Measurements from ENCODE around the gene FITM1.

FITM1 gene

DNA sequence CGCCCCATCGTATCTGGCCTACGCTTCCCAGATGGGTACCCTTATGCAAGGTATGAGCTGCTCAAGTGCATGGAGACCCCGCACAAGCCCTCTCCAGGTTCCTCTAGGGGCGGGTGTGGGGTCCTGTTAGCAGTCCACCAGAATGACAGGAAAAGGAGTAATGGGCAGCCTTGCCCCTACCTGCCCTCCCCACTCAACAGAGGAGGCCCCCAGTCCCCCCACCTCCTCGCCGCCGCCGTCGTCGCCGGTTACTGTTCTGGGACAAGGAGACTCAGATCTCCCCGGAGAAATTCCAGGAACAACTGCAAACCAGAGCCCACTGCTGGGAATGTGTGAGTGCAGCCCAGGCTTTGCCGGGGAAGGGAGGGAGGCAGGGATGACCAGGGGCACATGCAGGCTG is 47.4 kb downstream of the FITM1 start:
- H3K4me2 ChIP-seq (ENCODE audit: low read length): no peak overlapping the region
- no peak overlapping the region for H3K23ac ChIP-seq (ENCODE audit: low read length)
- no peaks in the 10 kb centered on the region for H3K4me1 ChIP-seq (ENCODE audit: control insufficient read depth, low read depth, low read length)
- no peak overlapping the region for H3K56ac ChIP-seq (ENCODE audit: low read length)
- no peak overlapping the region for H2BK5ac ChIP-seq (ENCODE audit: low read length)
- no CpG with 5 or more reads among the region's 14 CpGs for whole genome bisulfite sequencing (ENCODE audit: extremely low coverage, insufficient coverage, low lambda C conversion rate)
- no peak overlapping the region for H3K18ac ChIP-seq (ENCODE audit: low read length)
- no peak for DNase-seq
- H3K36me3 ChIP-seq (ENCODE audit: control insufficient read depth, insufficient read depth, low read length): peaks cover 11% of the 10 kb centered on the region
- no peak overlapping the region for H3K4me3 ChIP-seq (ENCODE audit: low read length)
- H2AK5ac ChIP-seq (ENCODE audit: low read length): no peak overlapping the region
- no peak overlapping the region for H3K27ac ChIP-seq (ENCODE audit: low read depth, low read length)
- no peak overlapping the region for H3K9ac ChIP-seq (ENCODE audit: low read length)
- H4K8ac ChIP-seq (ENCODE audit: low read depth, low read length): no peak overlapping the region
- no peaks in the 10 kb centered on the region for H3K27me3 ChIP-seq (ENCODE audit: insufficient read depth, low read length, poor library complexity)
- H2BK120ac ChIP-seq (ENCODE audit: low read depth, low read length): no peak overlapping the region
- no peaks in the 10 kb centered on the region for H3K79me2 ChIP-seq (ENCODE audit: control insufficient read depth, insufficient read depth, low read length)
- no peak overlapping the region for H2BK15ac ChIP-seq (replicated peaks; ENCODE audit: low read depth)
- no peak overlapping the region for H4K5ac ChIP-seq (ENCODE audit: low read length)
- H3K79me1 ChIP-seq (ENCODE audit: low read length): no peaks in the 10 kb centered on the region
- no peak overlapping the region for H3K4ac ChIP-seq (ENCODE audit: low read depth, low read length)

DNA sequence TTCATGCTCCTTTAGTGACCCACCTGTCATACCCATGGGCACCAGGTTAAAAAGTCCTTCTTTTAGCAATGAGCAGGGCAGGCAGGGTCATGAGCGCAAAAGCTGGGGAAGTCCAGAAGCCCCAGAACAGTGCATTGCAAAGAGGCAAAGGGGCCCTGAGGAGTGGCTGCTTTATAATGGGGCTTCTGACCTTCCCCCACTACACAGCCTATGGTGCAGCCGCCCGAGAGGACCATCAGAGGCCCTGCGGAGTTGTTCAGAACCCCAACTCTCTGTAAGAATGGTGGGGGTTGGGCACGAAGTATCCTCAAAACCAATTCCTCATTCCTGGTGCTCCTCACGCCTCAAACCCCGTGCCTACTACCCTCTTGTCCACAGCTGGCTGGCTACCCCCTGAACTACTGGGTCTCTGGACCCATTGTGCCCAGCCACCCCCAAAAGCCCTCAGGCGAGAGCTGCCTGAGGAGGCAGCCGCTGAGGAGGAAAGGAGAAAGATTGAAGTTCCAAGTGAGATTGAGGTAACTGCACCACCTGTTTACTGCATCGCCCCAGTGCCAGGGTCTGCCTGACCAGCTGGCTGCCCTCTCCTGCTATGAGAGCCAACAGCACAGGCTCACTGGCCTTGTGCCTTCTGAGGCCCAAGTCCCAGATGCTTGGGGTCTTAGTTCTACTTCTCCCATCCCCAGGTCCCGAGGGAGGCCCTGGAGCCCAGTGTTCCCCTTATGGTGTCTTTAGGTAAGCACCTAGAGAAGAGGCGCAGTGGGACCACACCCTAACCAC is 48.1 kb downstream of the FITM1 start:
- Histone ChIP-seq H3K27ac (ENCODE audit: low read depth, low read length) (no peak overlapping the region), H3K4me3 (ENCODE audit: low read length) (no peak overlapping the region), H3K18ac (ENCODE audit: low read length) (no peak overlapping the region), H4K5ac (ENCODE audit: low read length) (no peak overlapping the region), H3K23ac (ENCODE audit: low read length) (no peak overlapping the region), H2BK15ac (replicated peaks; ENCODE audit: low read depth) (no peak overlapping the region), H3K56ac (ENCODE audit: low read length) (no peak overlapping the region), H3K4me2 (ENCODE audit: low read length) (no peak overlapping the region), H3K27me3 (ENCODE audit: insufficient read depth, low read length, poor library complexity) (no peaks in the 10 kb centered on the region), H3K36me3 (ENCODE audit: control insufficient read depth, insufficient read depth, low read length) (peaks cover 12% of the 10 kb centered on the region), H2BK5ac (ENCODE audit: low read length) (no peak overlapping the region), H2BK120ac (ENCODE audit: low read depth, low read length) (no peak overlapping the region), H2AK5ac (ENCODE audit: low read length) (no peak overlapping the region), H3K4ac (ENCODE audit: low read depth, low read length) (no peak overlapping the region), H4K8ac (ENCODE audit: low read depth, low read length) (no peak overlapping the region), H3K4me1 (ENCODE audit: control insufficient read depth, low read depth, low read length) (no peaks in the 10 kb centered on the region), H3K79me1 (ENCODE audit: low read length) (no peaks in the 10 kb centered on the region), H3K79me2 (ENCODE audit: control insufficient read depth, insufficient read depth, low read length) (no peaks in the 10 kb centered on the region), H3K9ac (ENCODE audit: low read length) (no peak overlapping the region)
- DNase-seq: no peak
- no CpG with 5 or more reads among the region's 12 CpGs for WGBS (ENCODE audit: extremely low coverage, insufficient coverage, low lambda C conversion rate)

DNA sequence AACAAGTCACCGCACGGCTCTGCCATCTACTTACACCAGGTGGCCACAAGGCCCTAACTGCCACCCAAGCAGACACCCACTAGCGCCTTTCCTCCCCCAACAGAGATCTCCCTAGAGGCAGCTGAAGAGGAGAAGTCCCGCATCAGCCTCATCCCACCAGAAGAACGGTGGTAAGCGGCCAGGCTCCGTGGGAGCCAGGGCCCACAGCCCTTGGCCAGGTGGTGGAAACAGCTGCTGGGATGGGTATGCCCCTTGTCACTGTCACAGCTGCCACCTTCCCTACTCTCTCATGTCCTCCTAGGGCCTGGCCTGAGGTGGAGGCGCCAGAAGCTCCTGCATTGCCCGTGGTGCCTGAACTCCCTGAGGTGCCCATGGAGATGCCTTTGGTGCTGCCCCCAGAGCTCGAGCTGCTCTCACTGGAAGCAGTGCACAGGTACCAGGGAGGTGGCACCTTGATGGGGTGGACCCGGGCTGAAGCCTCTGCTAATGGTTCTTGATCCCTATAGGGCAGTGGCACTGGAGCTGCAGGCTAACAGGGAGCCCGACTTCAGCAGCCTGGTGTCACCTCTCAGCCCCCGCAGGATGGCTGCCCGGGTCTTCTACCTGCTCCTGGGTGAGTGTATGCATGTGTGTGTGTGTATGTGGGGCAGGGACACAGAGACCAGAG is 49.0 kb downstream of the FITM1 start:
- Histone ChIP-seq H2BK15ac (replicated peaks; ENCODE audit: low read depth) (no peak overlapping the region), H3K27ac (ENCODE audit: low read depth, low read length) (no peak overlapping the region), H2BK5ac (ENCODE audit: low read length) (no peak overlapping the region), H3K9ac (ENCODE audit: low read length) (no peak overlapping the region), H3K79me1 (ENCODE audit: low read length) (no peaks in the 10 kb centered on the region), H3K4me1 (ENCODE audit: control insufficient read depth, low read depth, low read length) (no peaks in the 10 kb centered on the region), H4K5ac (ENCODE audit: low read length) (no peak overlapping the region), H3K27me3 (ENCODE audit: insufficient read depth, low read length, poor library complexity) (no peaks in the 10 kb centered on the region), H3K18ac (ENCODE audit: low read length) (no peak overlapping the region), H3K56ac (ENCODE audit: low read length) (no peak overlapping the region), H3K36me3 (ENCODE audit: control insufficient read depth, insufficient read depth, low read length) (peaks cover 12% of the 10 kb centered on the region), H3K23ac (ENCODE audit: low read length) (no peak overlapping the region), H4K8ac (ENCODE audit: low read depth, low read length) (no peak overlapping the region), H3K4me2 (ENCODE audit: low read length) (no peak overlapping the region), H2AK5ac (ENCODE audit: low read length) (no peak overlapping the region), H3K4me3 (ENCODE audit: low read length) (no peak overlapping the region), H3K4ac (ENCODE audit: low read depth, low read length) (no peak overlapping the region), H2BK120ac (ENCODE audit: low read depth, low read length) (no peak overlapping the region), H3K79me2 (ENCODE audit: control insufficient read depth, insufficient read depth, low read length) (no peaks in the 10 kb centered on the region)
- DNase-seq: no peak
- WGBS (ENCODE audit: extremely low coverage, insufficient coverage, low lambda C conversion rate): no CpG with 5 or more reads among the region's 14 CpGs

DNA sequence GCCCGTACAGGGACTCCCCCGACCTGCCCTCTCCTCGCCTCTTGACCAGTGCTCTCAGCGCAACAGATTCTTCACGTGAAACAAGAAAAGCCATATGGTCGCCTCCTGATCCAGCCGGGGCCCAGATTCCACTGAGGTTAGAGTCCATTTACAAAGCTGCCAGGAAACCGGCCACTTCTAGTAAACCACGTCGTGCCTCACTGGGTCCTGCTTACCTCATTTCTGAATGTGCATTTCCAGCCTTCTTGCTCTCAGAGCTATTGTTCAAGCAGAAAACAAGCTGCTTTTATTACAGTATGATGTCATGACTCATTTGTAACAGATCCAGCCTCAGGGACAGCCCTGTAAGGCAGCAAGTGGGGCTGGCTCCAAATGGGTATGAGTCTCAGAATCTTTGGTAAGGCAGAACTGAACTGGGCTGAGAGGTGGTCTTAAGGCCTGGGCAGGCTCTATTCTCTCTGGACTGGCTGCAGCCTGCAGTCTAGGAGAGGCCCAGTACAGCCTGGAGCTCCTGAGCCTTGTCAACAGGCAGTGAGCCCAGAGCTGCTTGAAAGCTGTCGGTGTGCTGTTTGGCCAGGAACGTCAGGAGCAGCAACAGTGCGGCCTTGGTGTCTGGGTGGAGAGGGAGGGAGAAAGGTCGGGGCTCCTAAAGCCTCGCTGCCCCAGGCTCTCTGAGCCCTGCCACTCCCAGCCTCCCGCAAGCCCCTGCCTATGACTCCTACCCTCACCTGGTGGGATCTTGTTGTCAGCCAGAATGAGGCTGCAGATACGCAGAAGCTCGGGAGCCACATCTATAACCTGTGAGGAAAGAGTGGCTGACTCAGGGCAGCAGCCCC is 49.7 kb downstream of the FITM1 start:
- Histone ChIP-seq H3K56ac (ENCODE audit: low read length) (no peak overlapping the region), H4K8ac (ENCODE audit: low read depth, low read length) (no peak overlapping the region), H2BK5ac (ENCODE audit: low read length) (no peak overlapping the region), H3K79me2 (ENCODE audit: control insufficient read depth, insufficient read depth, low read length) (no peaks in the 10 kb centered on the region), H2AK5ac (ENCODE audit: low read length) (no peak overlapping the region), H3K27me3 (ENCODE audit: insufficient read depth, low read length, poor library complexity) (no peaks in the 10 kb centered on the region), H3K23ac (ENCODE audit: low read length) (no peak overlapping the region), H3K4me2 (ENCODE audit: low read length) (no peak overlapping the region), H3K4me1 (ENCODE audit: control insufficient read depth, low read depth, low read length) (no peaks in the 10 kb centered on the region), H3K18ac (ENCODE audit: low read length) (no peak overlapping the region), H4K5ac (ENCODE audit: low read length) (no peak overlapping the region), H2BK120ac (ENCODE audit: low read depth, low read length) (no peak overlapping the region), H3K4me3 (ENCODE audit: low read length) (no peak overlapping the region), H3K36me3 (ENCODE audit: control insufficient read depth, insufficient read depth, low read length) (peaks cover 15% of the 10 kb centered on the region), H3K4ac (ENCODE audit: low read depth, low read length) (no peak overlapping the region), H3K79me1 (ENCODE audit: low read length) (no peaks in the 10 kb centered on the region), H3K27ac (ENCODE audit: low read depth, low read length) (no peak overlapping the region), H3K9ac (ENCODE audit: low read length) (no peak overlapping the region), H2BK15ac (replicated peaks; ENCODE audit: low read depth) (no peak overlapping the region)
- DNase-seq: no peak
- WGBS (ENCODE audit: extremely low coverage, insufficient coverage, low lambda C conversion rate): no CpG with 5 or more reads among the region's 18 CpGs

DNA sequence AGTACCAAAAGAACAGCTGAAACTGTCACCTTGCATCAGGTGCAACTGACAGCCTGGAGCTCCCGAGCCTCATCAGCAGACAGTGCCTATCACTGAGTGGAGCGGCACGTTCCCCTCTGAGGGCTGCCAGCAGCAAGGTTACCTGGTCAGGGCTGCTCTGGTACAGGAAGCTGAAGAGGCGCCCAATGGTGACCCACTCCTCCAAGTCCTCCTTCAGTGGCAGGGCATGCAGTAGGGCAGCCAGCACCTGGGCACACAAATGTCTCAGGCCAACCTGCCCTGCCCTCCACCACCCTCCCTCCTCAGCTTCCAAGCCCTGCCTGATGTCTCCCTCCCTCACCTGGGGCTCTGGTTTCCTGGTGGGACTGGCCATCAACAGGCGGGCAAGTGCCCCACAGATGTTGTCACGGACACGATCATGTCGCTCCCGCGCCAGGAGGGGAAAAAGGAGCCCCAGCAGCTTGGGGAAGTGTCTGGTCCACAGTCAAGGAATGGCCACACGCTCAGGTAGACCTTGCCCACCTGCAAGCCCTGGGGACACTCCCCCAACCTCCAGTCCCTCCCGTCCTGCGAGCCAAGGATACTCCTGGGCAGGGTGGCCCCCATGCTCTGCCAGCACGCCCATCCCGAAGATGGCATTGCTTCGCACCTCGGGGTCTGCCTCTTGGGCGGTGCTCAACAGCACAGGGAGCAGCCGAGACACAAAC is 51.1 kb downstream of the FITM1 start:
- no peak for DNase-seq

More for the DNA sequence above, 51.1 kb downstream of the FITM1 start:
- Histone ChIP-seq H3K36me3 (ENCODE audit: control insufficient read depth, insufficient read depth, low read length) (peaks cover 21% of the 10 kb centered on the region), H3K4me2 (ENCODE audit: low read length) (no peak overlapping the region), H3K4me1 (ENCODE audit: control insufficient read depth, low read depth, low read length) (no peaks in the 10 kb centered on the region), H2BK120ac (ENCODE audit: low read depth, low read length) (no peak overlapping the region), H2BK15ac (replicated peaks; ENCODE audit: low read depth) (no peak overlapping the region), H3K79me1 (ENCODE audit: low read length) (peaks cover 1% of the 10 kb centered on the region), H3K23ac (ENCODE audit: low read length) (no peak overlapping the region), H3K27ac (ENCODE audit: low read depth, low read length) (no peak overlapping the region), H3K4me3 (ENCODE audit: low read length) (no peak overlapping the region), H4K8ac (ENCODE audit: low read depth, low read length) (no peak overlapping the region), H4K5ac (ENCODE audit: low read length) (no peak overlapping the region), H3K56ac (ENCODE audit: low read length) (no peak overlapping the region), H3K4ac (ENCODE audit: low read depth, low read length) (no peak overlapping the region), H3K27me3 (ENCODE audit: insufficient read depth, low read length, poor library complexity) (no peaks in the 10 kb centered on the region), H2AK5ac (ENCODE audit: low read length) (no peak overlapping the region), H2BK5ac (ENCODE audit: low read length) (no peak overlapping the region), H3K79me2 (ENCODE audit: control insufficient read depth, insufficient read depth, low read length) (no peaks in the 10 kb centered on the region), H3K9ac (ENCODE audit: low read length) (no peak overlapping the region), H3K18ac (ENCODE audit: low read length) (no peak overlapping the region)
- no CpG with 5 or more reads among the region's 19 CpGs for WGBS (ENCODE audit: extremely low coverage, insufficient coverage, low lambda C conversion rate)
